GM18907 (cell line): ENCODE measurements around the gene GNAQ.
"Not testable (repeated sequence)": the region's sequence is repeated elsewhere in the genome, so short reads cannot be mapped to it uniquely, and the experiment has no call there.

Source experiments
- ATAC-seq: cut with Tn5 transposase; IDR thresholded peaks from one replicate; pipeline ENCODE4 v1.9.1; 2021; ENCODE audit warnings: mild to moderate bottlenecking, moderate library complexity; ENCODE audit not compliant: unreplicated experiment

GNAQ gene

DNA sequence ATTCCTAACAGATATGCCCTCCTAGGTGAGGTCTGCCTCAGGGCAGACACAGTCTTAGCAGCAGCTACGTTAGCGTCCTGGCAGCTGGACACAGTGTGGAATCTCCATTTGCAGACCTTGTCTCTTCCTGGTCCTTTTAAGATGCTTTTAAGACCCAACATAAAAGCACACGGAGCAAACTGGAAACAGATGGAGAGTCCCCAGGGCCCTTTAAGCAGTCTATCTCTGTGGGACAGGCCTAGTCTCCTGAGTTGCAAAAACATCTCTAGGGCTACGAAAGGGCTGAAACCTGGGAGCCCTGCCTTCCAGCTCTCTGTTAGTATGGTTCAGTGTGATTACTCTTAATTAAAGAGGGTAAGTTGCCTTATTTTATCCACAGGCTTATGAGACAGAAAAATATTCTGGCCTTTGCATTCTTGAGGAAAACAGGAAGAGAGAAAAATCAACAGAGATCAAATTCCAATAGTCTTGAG lies 317.5 kb downstream of the GNAQ start:
- ATAC-seq, result no peak

DNA sequence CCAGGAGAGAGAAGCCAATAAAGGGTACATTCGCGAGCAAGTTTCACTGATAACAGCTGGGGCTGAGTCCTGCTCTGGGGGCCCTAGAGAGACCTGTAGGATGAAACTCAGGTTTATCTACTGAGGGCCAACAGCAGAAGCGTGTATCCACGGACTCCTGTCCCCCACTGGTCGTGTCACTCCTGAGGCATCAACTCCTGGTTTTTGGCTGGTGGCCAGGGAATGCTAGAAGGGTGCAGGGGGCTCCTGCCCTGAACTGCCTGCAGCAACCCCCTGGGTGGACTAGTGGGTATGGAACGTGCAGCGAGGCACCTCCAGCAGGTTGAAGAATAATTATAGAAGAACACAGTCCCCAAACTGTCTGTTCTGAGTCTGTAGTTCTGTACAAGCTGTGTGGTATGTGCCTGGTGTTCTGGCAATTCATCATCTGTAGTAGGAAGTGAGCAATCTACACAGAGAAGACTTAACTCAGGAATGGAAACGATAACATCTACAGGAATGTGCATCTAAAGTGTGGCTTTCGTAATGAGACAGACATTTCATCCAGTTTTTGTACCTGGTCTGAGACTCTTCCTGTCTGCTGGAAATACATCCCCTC lies 319.0 kb downstream of the GNAQ start:
- ATAC-seq, result no peak

DNA sequence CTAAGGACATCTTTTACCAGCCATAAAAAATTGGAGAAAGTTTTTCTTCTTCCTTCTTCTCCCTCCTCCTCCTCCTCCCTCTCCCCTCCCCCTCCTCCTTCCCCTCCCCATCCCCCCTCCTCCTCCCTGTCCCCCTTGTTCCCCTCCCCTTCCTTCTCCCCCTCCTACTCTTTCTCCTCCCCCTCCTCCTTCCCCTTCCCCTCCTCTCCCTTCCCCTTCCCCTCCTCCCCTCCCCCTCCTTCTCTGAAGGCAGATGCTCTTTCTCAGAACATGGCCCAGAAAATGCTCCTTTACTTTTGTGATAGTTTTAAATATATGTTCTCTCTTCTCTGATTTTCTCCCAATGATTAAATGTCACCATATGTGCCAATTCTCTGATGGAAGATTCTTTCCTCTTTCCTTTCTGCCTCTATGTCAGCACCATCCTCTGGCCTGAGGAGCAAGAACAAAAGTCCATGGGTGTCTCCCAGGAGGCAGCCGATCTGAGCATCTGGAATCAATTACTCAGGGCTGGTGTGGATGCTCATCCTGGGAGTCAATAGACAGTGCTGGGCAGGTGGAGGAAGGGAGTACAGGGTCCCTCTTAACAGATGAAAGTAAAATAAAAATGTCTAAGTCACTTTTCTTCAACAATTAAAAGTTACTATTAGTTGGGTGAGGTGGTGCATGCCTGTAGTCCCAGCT lies 320.5 kb downstream of the GNAQ start:
- no peak for ATAC-seq

DNA sequence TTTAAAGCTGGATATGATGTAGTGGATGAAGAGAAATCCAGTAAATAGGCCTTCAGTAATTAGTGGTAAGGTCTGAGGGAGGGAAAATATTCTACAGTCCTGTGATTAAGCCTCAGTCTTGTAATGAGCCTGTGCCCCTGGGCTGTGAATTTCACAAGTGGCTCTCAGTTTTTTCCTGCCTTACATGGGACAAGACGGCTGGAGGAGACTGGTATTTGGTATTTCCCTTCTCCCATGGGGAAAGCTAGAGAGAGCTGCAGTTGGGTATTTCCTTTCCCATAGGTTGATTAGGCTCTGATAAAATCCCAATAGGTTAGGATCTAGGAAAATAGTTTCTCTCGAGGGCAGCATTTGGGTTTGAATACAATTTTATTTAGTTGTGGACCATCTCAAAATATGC lies 321.3 kb downstream of the GNAQ start:
- ATAC-seq, result no peak

DNA sequence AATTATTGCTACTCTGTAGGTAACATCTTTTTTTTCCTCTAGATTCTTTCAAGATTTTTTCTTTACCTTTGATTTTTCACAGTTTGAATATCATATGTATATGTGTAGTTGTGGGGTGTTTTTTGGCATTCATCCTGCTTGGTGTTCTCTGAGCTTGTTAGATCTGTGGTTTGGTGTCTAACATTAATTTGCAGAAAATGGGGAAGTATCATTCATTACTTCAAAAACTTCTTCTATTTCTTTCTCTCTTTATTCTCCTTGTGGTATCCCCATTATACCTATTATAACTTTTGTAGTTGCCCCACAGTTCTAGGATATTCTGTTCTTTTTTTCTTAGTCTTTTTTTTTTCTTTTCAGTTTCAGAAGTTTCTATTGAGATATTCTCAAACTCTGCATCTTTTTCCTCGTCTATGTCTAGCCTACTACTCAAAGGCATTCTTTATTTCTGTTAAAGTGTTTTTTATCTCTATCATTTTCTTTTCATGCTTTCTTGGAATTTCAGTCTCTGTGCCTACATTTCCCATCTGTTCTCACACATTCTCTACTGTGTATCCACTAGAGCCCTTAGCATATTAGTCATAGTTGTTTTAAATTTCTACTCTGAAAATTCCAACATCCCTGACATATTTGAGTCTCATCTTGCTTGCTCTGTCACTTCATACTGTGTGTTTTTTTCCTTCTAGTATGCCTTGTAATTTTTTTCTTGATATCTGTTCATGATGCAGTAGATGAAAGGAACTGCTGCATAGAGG lies 323.4 kb downstream of the GNAQ start:
- ATAC-seq, result no peak

DNA sequence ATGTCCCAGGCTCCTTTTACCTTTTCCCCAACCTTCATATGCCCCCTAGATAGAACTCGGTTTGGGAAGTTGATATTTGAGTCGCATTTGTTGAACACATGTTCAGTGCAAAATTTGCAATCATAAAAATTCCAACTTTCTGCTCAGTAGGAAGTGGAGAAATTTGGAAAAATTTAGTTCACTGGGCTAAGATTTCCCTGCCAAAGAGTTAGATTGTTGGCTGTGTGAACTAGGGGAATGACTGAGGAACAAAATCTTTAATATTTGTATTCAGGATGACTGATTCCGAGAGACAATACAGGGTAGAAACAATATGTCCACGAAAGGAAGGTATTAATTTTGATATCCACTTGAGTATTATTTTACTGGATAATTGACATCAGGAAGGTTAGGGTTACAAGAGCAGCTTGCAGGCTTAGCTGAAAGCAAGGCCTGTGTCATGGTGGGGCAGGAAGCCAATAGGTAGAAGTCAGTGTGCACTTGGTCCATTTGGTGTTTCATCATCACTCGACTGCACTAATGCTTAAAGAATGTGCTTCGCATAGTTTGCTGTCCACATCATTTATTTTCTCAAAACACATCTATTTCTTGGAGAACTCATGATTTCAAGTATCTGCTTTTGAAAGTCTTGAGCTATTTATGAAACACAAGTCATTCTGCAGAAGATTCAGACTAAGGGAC lies 324.1 kb downstream of the GNAQ start:
- ATAC-seq, result no peak

DNA sequence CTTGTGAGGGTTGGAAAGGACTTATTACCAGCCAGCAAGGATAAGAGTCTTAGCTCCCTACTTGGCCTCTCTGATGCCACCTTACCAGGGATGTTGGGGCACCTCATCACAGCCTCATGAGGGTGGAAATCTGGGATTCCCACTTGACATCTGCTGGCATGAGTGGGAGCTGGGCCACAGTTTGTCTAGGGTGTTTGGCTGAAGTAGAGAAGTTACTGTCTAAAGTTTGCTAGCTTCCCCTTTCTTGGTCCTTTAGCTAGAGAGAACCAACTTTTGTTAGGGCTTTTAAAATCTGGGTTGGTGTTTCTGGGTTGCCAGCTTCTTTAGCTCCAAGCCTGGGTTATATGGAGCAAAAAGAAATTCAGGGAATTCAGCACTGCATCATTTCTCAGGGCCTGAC lies 326.0 kb downstream of the GNAQ start:
- ATAC-seq, result no peak

DNA sequence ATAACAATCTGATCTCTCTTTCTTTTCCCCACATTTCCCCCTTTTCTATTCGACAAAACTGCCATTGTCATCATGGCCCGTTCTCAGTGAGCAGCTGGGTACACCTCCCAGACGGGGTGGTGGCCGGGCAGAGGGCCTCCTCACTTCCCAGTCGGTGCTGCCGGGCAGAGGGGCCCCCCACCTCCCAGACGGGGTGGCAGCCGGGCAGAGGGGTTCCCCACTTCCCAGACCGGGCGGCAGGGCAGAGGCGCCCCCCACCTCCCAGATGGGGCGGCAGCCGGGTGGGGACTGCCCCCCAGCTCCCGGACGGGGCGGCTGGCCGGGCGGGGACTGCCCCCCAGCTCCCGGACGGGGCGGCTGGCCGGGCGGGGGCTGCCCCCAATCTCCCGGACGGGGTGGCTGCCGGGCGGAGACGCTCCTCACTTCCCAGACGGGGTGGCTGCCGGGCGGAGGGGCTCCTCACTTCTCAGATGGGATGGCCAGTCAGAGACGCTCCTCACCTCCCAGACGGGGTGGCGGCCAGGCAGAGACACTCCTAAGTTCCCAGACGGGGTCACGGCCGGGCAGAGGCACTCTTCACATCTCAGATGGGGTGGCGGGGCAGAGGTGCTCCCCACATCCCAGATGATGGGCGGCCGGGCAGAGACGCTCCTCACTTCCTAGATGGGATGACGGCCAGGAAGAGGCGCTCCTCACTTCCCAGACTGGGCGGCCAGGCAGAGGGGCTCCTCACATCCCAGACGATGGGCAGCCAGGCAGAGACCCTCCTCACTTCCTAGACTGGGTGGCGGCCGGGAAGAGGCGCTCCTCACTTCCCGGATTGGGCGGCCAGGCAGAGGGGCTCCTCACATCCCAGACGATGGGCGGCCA lies 328.9 kb downstream of the GNAQ start:
- ATAC-seq, result not testable (repeated sequence)

DNA sequence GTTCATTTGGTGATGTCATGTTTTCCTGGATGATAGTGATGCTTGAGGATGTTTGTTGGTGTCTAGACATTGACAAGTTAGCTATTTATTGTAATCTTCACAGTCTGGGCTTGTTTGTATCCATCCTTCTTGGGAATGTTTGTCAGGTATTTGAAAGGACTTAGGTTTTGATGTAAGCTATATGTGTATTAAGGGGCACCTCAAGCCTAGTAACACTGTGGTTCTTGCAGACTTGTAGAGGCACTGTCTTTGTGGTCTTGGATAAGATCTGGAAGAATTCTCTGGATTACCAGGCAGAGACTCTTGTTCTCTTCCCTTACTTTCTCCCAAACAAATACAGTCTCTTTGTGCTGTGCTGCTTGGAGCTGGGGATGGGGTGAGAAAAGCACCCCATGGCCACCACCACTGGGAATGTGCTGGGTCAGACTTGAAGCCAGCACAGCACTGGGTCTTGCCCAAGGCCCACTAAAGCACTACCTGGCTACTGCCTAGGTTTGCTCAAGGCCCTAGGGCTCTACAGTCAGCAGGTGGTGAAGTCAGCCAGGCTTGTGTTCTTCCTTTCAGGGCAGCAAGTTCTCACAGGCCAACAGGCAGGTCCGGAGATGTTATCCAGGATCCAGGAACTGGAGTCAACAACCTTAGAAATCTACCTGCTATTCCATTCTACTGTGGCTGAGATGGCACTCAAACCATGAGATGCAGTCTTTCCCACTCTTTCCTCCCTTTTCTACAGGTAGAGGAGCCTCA lies 334.2 kb downstream of the GNAQ start:
- ATAC-seq, result no peak

DNA sequence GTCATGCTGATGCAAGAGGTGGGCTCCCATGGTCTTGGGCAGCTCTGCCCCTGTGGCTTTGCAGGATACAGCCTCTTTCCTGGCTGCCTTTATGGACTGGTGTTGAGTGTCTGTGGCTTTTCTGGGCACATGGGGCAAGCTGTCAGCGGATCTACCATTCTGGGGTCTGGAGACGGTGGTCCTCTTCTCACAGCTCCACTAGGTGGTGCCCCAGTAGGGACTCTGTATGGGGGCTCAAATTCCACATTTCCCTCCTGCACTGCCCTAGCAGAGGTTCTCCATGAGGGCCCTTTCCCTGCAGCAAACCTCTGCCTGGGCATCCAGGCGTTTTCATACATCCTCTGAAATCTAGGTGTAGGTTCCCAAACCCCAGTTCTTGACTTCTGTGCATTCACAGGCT lies 340.9 kb downstream of the GNAQ start:
- not testable (repeated sequence) for ATAC-seq

DNA sequence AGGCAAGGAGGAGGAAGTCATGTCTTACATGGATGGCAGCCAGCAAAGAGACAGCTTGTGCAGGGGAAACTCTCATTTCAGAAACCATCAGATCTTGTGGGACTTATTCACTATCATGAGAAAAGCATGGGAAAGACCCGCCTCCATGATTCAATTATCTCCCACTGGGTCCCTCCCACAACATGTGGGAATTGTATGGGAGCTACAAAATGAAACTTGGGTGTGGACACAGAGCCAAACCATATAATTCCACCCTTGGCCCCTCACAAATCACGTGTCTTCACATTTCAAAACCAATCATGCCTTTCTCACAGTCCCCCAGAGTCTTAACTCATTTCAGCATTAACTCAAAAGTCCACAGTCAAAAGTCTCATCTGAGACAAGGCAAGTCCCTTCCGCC lies 341.5 kb downstream of the GNAQ start:
- ATAC-seq, result not testable (repeated sequence)

DNA sequence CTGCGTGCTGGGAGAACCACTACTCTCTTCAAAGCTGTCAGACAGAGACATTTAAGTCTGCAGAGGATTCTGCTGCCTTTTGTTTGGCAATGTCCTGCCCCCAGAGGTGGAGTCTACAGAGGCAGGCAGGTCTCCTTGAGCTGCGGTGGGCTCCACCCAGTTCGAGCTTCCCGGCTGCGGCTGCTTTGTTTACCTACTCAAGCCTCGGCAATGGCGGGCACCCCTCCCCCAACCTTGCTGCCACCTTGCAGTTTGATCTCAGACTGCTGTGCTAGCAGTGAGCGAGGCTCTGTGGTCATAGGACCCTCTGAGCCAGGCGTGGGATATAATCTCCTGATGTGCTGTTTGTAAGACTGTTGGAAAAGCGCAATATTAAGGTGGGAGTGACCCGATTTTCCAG lies 343.9 kb downstream of the GNAQ start:
- ATAC-seq, result not testable (repeated sequence)

DNA sequence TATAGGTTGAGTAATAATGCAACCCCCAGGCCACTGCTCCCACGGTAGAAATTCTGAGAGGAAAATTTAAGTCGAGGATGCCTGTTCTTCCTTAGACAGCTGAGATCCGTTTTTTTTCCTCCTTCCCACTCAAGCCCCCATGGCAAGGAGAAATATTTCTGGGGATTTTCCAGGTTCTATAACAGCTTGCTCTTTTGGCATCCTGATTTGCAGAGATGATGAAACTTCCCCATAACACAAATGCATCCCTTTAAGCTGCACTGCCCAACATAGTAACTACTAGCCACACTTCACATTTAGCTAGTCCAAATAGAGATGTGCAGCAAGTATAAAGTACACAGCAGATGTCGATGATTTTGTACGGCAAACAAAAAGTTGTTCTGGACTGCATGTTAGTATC lies 351.0 kb downstream of the GNAQ start:
- no peak for ATAC-seq

DNA sequence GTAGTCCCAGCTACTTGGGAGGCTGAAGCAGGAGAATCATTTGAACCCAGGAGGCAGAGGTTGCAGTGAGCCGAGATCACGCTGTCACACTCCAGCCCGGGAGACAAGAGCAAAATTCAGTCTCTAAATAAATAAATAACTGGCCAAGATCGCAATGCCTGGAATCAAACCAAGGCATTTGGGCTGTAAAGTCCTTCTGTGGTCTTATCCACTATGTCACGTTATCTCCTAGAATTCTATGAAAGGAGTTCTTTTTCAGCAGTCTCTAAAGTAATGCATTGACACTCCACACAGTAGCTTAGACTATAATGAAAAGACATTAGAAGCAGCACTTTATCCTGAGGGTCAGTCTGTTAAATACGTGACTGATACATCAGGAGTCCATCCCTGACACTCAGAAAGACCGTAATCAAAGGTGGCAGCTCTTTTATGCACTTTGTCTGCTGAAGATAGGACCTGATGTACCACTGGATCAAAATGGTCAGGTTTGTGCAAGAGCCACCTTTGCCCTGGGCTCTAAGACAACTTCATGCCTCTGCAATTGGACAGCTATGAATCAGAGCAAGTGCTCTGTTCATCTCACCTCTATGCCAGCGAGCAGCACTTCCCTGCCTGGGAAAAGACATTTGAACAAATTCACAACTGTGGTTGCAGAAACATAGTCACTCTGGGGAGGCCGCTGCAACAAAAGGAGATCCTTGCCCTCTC lies 351.8 kb downstream of the GNAQ start:
- no peak for ATAC-seq

DNA sequence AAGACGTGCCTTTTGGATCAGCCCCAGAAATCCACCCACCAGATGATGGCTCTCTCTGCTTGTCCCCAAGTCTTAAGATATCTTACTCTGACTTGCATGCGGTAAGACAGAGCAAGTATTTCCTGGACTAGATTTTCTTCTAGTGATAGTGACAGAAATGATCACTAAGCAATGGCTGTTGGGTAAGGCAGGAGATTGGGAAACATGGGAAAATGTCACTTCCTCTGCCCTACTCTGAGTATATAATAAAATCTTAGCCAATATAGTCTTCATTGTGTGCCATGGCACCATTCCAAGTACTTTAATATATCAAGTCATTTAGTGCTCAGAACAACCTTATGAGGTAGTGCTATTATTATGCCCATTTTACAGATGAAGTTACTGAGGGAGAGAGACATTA lies 352.5 kb downstream of the GNAQ start:
- no peak for ATAC-seq

DNA sequence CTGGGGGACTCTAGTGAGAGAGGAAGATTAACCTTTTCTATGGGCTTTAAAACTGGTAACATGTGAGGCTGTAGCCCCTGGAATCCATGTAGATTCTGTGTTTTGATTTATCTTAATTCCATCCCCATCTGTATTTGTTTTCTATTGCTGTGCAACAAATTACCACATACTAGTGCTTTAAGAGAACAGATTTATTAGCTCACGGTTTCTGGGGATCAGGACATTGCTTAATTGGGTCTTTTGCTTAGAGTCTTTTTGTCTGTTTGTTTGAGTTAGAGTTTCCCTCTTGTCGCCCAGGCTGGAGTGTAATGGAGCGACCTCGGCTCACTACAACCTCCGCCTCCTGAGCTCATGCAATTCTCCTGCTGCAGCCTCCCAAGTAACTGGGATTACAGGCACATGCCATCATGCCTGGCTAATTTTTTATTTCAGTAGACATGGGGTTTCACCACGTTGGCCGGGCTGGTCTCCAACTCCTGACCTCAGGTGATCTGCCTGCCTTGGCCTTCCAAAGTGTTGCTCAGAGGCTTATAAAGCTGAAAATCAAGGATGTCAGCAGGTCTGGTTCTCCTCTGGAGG lies 353.6 kb downstream of the GNAQ start:
- no peak for ATAC-seq

DNA sequence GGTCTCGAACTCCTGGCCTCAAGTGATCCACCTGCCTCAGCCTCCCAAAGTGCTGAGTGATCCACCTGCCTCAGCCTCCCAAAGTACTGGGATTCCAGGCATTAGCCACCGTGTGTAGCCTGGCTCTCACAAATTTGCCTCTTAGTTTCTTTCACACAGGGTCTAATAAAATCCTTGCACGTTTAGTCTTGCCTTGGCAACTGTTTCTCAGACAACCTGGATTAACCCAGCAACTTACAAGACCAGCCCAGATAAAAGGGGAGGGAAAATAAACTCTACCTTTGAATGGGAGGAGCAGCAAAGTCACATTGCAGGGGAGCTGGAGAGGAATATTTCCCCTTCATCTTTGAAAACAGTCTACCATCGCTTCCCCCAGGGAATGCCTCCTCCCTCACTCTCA lies 354.2 kb downstream of the GNAQ start:
- no peak for ATAC-seq

DNA sequence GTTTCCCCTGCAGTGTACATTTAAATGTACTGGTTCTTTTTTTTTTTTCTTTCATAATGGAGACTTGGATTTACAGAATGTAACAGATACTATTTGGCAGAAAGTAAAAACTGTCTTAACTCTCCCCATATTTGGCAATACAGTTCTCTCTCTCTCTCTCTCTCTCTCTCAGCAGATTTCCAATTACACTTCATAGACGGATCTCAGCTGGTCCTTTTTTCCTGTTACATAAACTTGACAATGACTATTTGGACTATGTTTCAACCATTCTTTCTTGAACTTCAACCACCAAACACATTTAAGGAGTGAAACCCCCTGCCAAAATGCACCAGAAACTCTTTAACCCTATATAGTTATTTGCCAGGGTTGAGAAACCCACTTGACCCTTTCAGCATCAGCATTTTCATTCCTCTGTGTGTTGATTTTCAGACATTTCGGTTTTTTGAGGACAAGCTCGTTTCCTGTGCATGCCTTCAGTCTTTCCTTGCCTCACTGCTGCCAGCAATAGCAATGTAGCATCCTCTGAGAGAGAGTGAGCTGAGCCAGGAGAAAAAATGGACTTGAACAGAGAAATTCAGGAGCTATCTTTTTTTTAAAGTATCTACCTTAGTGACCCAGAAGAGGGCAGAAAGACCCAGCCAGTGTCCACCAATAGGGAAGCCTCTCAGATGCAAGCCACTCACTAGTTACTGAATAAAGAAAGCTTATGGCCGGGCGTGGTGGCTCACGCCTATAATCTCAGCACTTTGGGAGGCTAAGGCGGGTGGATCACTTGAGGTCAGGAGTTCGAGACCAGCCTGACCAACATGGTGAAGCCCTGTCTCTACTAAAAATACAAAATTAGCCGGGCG lies 357.4 kb downstream of the GNAQ start:
- ATAC-seq, result no peak
